Neural cell (in vitro differentiated cells): ENCODE results near the gene ATXN3. TPM values are rescaled to one million over a fixed set of nuclear protein-coding genes. Genes with fewer than 3 reads are reported as not detected.

Experiments used
- H2AFZ ChIP-seq: fragments of 200-600, 300-800 bp; sonication (generic), shearing (Covaris generic); 2 replicates; pipeline ENCODE4 v1.6.0; 2014; ENCODE audit warnings: low read depth, mild to moderate bottlenecking, antibody characterized with exemption, low read length, moderate library complexity
- H3F3A ChIP-seq: fragments of 200-600 bp; shearing (Covaris generic); 2 replicates; pipeline ENCODE4 v1.6.1; 2016; ENCODE audit warnings: mild to moderate bottlenecking, moderate library complexity, mixed read lengths, antibody characterized with exemption, low read length; ENCODE audit not compliant: insufficient read depth, poor library complexity, severe bottlenecking
- H3K27ac ChIP-seq: fragments of 200-600, 300-800 bp; sonication (generic), shearing (Covaris generic); 2 replicates; pipeline ENCODE4 v1.5.1; 2014; ENCODE audit warnings: mild to moderate bottlenecking, low read length, moderate library complexity
- H3K27me3 ChIP-seq: fragments of 300-800, 200-600 bp; sonication (generic), shearing (Covaris generic); 2 replicates; pipeline ENCODE4 v1.6.0; 2014; ENCODE audit warnings: mild to moderate bottlenecking, low read depth, low read length, moderate library complexity; ENCODE audit not compliant: insufficient read depth
- H3K36me3 ChIP-seq: fragments of 300-800, 200-600 bp; sonication (generic), shearing (Covaris generic); 2 replicates; pipeline ENCODE4 v1.5.1; 2014; ENCODE audit warnings: mild to moderate bottlenecking, antibody characterized with exemption, low read length, moderate library complexity; ENCODE audit not compliant: insufficient read depth
- H3K4me2 ChIP-seq: fragments of 300-800, 200-600 bp; sonication (generic), shearing (Covaris generic); 2 replicates; pipeline ENCODE4 v1.6.0; 2014; ENCODE audit warnings: mild to moderate bottlenecking, low read length
- H3K4me3 ChIP-seq: fragments of 300-800, 200-600 bp; sonication (generic), shearing (Covaris generic); 2 replicates; pipeline ENCODE4 v1.5.1; 2014; ENCODE audit warnings: mild to moderate bottlenecking, low read length, moderate library complexity
- H3K79me2 ChIP-seq: fragments of 200-600 bp; shearing (Covaris generic); replicated peaks from 2 replicates; pipeline ENCODE4 v1.6.0; 2014; ENCODE audit warnings: mild to moderate bottlenecking, low read length, moderate library complexity; ENCODE audit not compliant: insufficient read depth
- H3K9ac ChIP-seq: fragments of 300-800, 200-600 bp; sonication (generic), shearing (Covaris generic); 2 replicates; pipeline ENCODE4 v1.6.1; 2016; ENCODE audit warnings: mild to moderate bottlenecking, low read length, mixed read lengths
- H3K9me2 ChIP-seq: fragments of 200-600 bp; shearing (Covaris generic); 2 replicates; pipeline ENCODE4 v1.6.1; 2016; ENCODE audit warnings: mild to moderate bottlenecking, low read length, mixed read lengths; ENCODE audit not compliant: insufficient read depth
- H3K9me3 ChIP-seq: fragments of 200-600, 300-800 bp; sonication (generic), shearing (Covaris generic); 2 replicates; pipeline ENCODE4 v1.6.1; 2016; ENCODE audit warnings: mild to moderate bottlenecking, mixed run types, low read length, moderate library complexity, mixed read lengths
- H4K20me1 ChIP-seq: fragments of 200-600 bp; shearing (Covaris generic); 2 replicates; pipeline ENCODE4 v1.6.1; 2016; ENCODE audit warnings: mild to moderate bottlenecking, mixed run types; ENCODE audit not compliant: insufficient read depth
- CTCF ChIP-seq: fragments of 450-650 bp; IDR thresholded peaks from 2 replicates; pipeline ENCODE4 v1.5.1; 2014; ENCODE audit warnings: antibody characterized with exemption, mild to moderate bottlenecking, moderate library complexity; ENCODE audit not compliant: poor library complexity, severe bottlenecking
- EP300 ChIP-seq: fragments of 450-650 bp; conservative IDR thresholded peaks from 2 replicates; pipeline ENCODE4 v1.6.1; 2014; ENCODE audit warnings: antibody characterized with exemption, mild to moderate bottlenecking, moderate library complexity; ENCODE audit not compliant: poor library complexity, severe bottlenecking
- EZH2 ChIP-seq: fragments of 200-600, 300-800 bp; shearing (Covaris generic), sonication (generic); IDR thresholded peaks from 2 replicates; pipeline ENCODE4 v1.6.1; 2014; ENCODE audit warnings: antibody characterized with exemption, low read length, borderline replicate concordance, mild to moderate bottlenecking; ENCODE audit not compliant: insufficient read depth, poor library complexity, severe bottlenecking
- MXI1 ChIP-seq: fragments of 450-650 bp; conservative IDR thresholded peaks from 2 replicates; pipeline ENCODE4 v1.6.1; 2014; ENCODE audit warnings: antibody characterized with exemption, mild to moderate bottlenecking; ENCODE audit not compliant: poor library complexity, severe bottlenecking
- POLR2AphosphoS5 ChIP-seq: IDR thresholded peaks from 2 replicates; pipeline ENCODE4 v1.6.1; 2012
- RAD21 ChIP-seq: fragments of 450-650 bp; conservative IDR thresholded peaks from 2 replicates; pipeline ENCODE4 v1.6.1; 2014; ENCODE audit warnings: antibody characterized with exemption, mild to moderate bottlenecking, moderate library complexity
- REST ChIP-seq: IDR thresholded peaks from 2 replicates; pipeline ENCODE4 v1.6.1; 2012; ENCODE audit warnings: borderline replicate concordance
- SMC3 ChIP-seq: fragments of 450-650 bp; conservative IDR thresholded peaks from 2 replicates; pipeline ENCODE4 v1.6.1; 2014; ENCODE audit warnings: antibody characterized with exemption, mild to moderate bottlenecking, moderate library complexity; ENCODE audit not compliant: poor library complexity
- TAF1 ChIP-seq: IDR thresholded peaks from 2 replicates; pipeline ENCODE4 v1.6.1; 2012; ENCODE audit warnings: low read depth
- polyA plus RNA-seq: library from polyadenylated mRNA; depleted of rRNA; stranded (reverse); fragments of >200 nt; gene quantifications from 2 replicates; pipeline ENCODE4 v1.2.3, GENCODE V29; 2014

The ATXN3 gene
- polyA plus RNA-seq, 1 donor from 2014 or later = 16.7 TPM

GRCh38 chr14:92041203-92041602, 65.2 kb downstream of the ATXN3 start:
- peak overlapping the region; percentile 85 for H2AFZ ChIP-seq
- no peaks in the 10 kb centered on the region for H3K9me3 ChIP-seq
- peak overlapping the region; percentile 88 for H3K27ac ChIP-seq
- H3K4me3 ChIP-seq = peak overlapping the region; percentile 93
- peak overlapping the region; percentile 97 for H3K9ac ChIP-seq
- H3K36me3 ChIP-seq = no peaks in the 10 kb centered on the region
- no peaks in the 10 kb centered on the region for H4K20me1 ChIP-seq
- H3K79me2 ChIP-seq = peaks cover 33% of the 10 kb centered on the region
- TF ChIP-seq EP300 (no peak), EZH2 (no peak), CTCF (no peak), MXI1 (no peak), POLR2AphosphoS5 (no peak), RAD21 (no peak), TAF1 (no peak), REST (no peak), SMC3 (no peak)
- no peaks in the 10 kb centered on the region for H3K9me2 ChIP-seq
- H3F3A ChIP-seq = peaks cover 5% of the 10 kb centered on the region
- peak overlapping the region; percentile 33 for H3K4me2 ChIP-seq
- H3K27me3 ChIP-seq = no peaks in the 10 kb centered on the region

GRCh38 chr14:92040431-92041051, 65.8 kb downstream of the ATXN3 start:
- Histone ChIP-seq H3K36me3 (no peaks in the 10 kb centered on the region), H3K79me2 (peaks cover 40% of the 10 kb centered on the region), H3K9ac (peak overlapping the region; percentile 97), H3K4me2 (peak overlapping the region; percentile 33), H3K9me2 (no peaks in the 10 kb centered on the region), H3K9me3 (no peaks in the 10 kb centered on the region), H3F3A (peaks cover 5% of the 10 kb centered on the region), H2AFZ (peak overlapping the region; percentile 85), H3K4me3 (peak overlapping the region; percentile 93), H3K27me3 (no peaks in the 10 kb centered on the region), H3K27ac (peak overlapping the region; percentile 88), H4K20me1 (no peaks in the 10 kb centered on the region)
- TF ChIP-seq MXI1 (peak; percentile 57), REST (peak; percentile 77), TAF1 (peak; percentile 41), EP300 (no peak), SMC3 (no peak), RAD21 (no peak), EZH2 (no peak), POLR2AphosphoS5 (peak; percentile 69), CTCF (no peak)
